Fibroblast of pulmonary artery (primary cell): ENCODE measurements around the gene PFKL.
"Not testable (repeated sequence)": the region's sequence is repeated elsewhere in the genome, so short reads cannot be mapped to it uniquely, and the experiment has no call there.

Experiments
- DNase-seq: peaks from one replicate; pipeline ENCODE4 v3.0.0-alpha.2; 2010; ENCODE audit warnings: low read depth
- H3K4me3 ChIP-seq: replicated peaks from 2 replicates; pipeline ENCODE4 v1.5.1; 2011; ENCODE audit warnings: low read depth, mild to moderate bottlenecking, control low read depth, low read length, moderate library complexity
- CTCF ChIP-seq: IDR thresholded peaks from 2 replicates; pipeline ENCODE4 v1.5.1; 2011; ENCODE audit warnings: mild to moderate bottlenecking, control low read depth, low read length, inconsistent platforms; ENCODE audit errors: missing control alignments

The PFKL gene

GRCh38 chr21:44279354-44280260, 20.2 kb upstream of the PFKL start:
- no peak for TF ChIP-seq CTCF
- no peak overlapping the region for H3K4me3 ChIP-seq
- no peak for DNase-seq

- no peak for DNase-seq
- TF ChIP-seq CTCF: no peak
- H3K4me3 ChIP-seq: no peak overlapping the region
Measured at GRCh38 chr21:44281801-44282200, 18.1 kb upstream of the PFKL start.

GRCh38 chr21:44282370-44282769, 17.5 kb upstream of the PFKL start:
- H3K4me3 ChIP-seq: no peak overlapping the region
- TF ChIP-seq CTCF: no peak
- DNase-seq: no peak

- H3K4me3 ChIP-seq, DNase-seq: not testable (repeated sequence)
Measured at GRCh38 chr21:44283211-44283785, 16.6 kb upstream of the PFKL start.

GRCh38 chr21:44283948-44284347, 15.9 kb upstream of the PFKL start:
- no peak for TF ChIP-seq CTCF
- no peak overlapping the region for H3K4me3 ChIP-seq
- no peak for DNase-seq

GRCh38 chr21:44285138-44285992, 14.5 kb upstream of the PFKL start, which contains the start of gene AIRE:
TSS of gene AIRE (plus strand) at chr21:44285876. CDS start at chr21:44286007, 131 bp downstream.
- no peak within 1 kb of the TSS for H3K4me3 ChIP-seq
- TF ChIP-seq CTCF: no peak
- DNase-seq: no peak
